DOHH2 (cell line): ENCODE measurements around the gene POT1.

Experiments used
- H3F3A ChIP-seq: fragments of 200-600 bp; sonication (generic), shearing (Covaris generic); 2 replicates; pipeline ENCODE4 v1.6.0; 2016; ENCODE audit warnings: antibody characterized with exemption, mild to moderate bottlenecking; ENCODE audit not compliant: control insufficient read depth, insufficient read depth
- H3K27ac ChIP-seq: fragments of 200-600 bp; sonication (generic); 2 replicates; pipeline ENCODE4 v1.5.1; 2014; ENCODE audit warnings: low read depth, mild to moderate bottlenecking, low read length, moderate library complexity
- H3K27me3 ChIP-seq: fragments of 200-600 bp; sonication (generic); 2 replicates; pipeline ENCODE4 v1.6.1; 2014; ENCODE audit warnings: mild to moderate bottlenecking, low read length, mixed read lengths; ENCODE audit not compliant: control insufficient read depth
- H3K36me3 ChIP-seq: fragments of 200-600 bp; sonication (generic); 2 replicates; pipeline ENCODE4 v1.6.1; 2014; ENCODE audit warnings: mild to moderate bottlenecking, low read length, moderate library complexity, mixed read lengths; ENCODE audit not compliant: control insufficient read depth
- H3K4me1 ChIP-seq: fragments of 200-600 bp; sonication (generic); 2 replicates; pipeline ENCODE4 v1.6.1; 2014; ENCODE audit warnings: mild to moderate bottlenecking, low read length, mixed read lengths; ENCODE audit not compliant: control insufficient read depth
- H3K4me2 ChIP-seq: fragments of 200-600 bp; sonication (generic); 2 replicates; pipeline ENCODE4 v1.6.0; 2014; ENCODE audit warnings: mild to moderate bottlenecking, low read length, moderate library complexity
- H3K4me3 ChIP-seq: fragments of 200-600 bp; sonication (generic); 2 replicates; pipeline ENCODE4 v1.5.1; 2014; ENCODE audit warnings: mild to moderate bottlenecking, low read length, mixed read lengths
- H3K79me2 ChIP-seq: fragments of 200-600 bp; sonication (generic); 2 replicates; pipeline ENCODE4 v1.6.1; 2014; ENCODE audit warnings: mild to moderate bottlenecking, low read length, mixed read lengths; ENCODE audit not compliant: control insufficient read depth
- H3K9me2 ChIP-seq: fragments of 200-600 bp; sonication (generic); replicated peaks from 2 replicates; pipeline ENCODE4 v1.6.1; 2014; ENCODE audit warnings: mild to moderate bottlenecking, low read length, mixed read lengths; ENCODE audit not compliant: control insufficient read depth
- H3K9me3 ChIP-seq: fragments of 200-600 bp; sonication (generic); 2 replicates; pipeline ENCODE4 v1.6.1; 2014; ENCODE audit warnings: antibody characterized with exemption, low read length, mixed read lengths; ENCODE audit not compliant: control insufficient read depth, insufficient read depth
- H4K20me1 ChIP-seq: fragments of 200-600 bp; sonication (generic); 2 replicates; pipeline ENCODE4 v1.6.0; 2014; ENCODE audit warnings: low read depth, mild to moderate bottlenecking, antibody characterized with exemption, low read length, moderate library complexity; ENCODE audit not compliant: control insufficient read depth, insufficient read depth
- EZH2phosphoT487 ChIP-seq: fragments of 200-600 bp; sonication (generic); IDR thresholded peaks from 2 replicates; pipeline ENCODE4 v1.6.1; 2017; ENCODE audit warnings: borderline replicate concordance, mild to moderate bottlenecking, antibody characterized with exemption, low read length, moderate library complexity, mixed read lengths
- TF ChIP-seq, protein P1 (sequence below): fragments of 200-600 bp; sonication (generic); IDR thresholded peaks from one replicate; pipeline ENCODE4 v1.5.1; 2014; ENCODE audit warnings: antibody characterized with exemption, mild to moderate bottlenecking, low read depth, low read length; ENCODE audit not compliant: poor library complexity, severe bottlenecking

Gene POT1

DNA sequence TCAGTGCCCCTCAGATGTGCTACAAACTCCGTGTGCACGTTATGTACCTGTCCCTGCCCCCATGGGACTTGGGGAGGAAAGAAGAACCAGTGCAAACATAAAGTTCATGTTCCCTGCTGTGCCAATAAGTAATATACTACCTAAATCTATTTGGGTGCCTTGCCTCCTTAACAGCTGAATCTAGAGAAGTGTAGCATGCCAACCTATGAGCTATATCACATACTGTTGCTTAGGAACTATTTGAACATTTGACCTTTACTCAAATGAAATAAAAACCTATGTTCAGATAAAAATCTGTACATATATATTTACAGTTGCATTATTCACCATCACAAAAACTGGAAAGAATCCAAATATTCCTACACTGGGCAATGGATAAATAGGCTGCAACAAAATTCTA lies 9.8 kb downstream of the POT1 start:
- H3K4me2 ChIP-seq = no peak overlapping the region
- no peak overlapping the region for H3K4me3 ChIP-seq
- H3K9me3 ChIP-seq = no peaks in the 10 kb centered on the region
- no peak overlapping the region for H3K27ac ChIP-seq
- H3K4me1 ChIP-seq = peaks cover 6% of the 10 kb centered on the region; the same call in 1 of the 2 replicates
- H3F3A ChIP-seq = no peaks in the 10 kb centered on the region
- H3K9me2 ChIP-seq = no peaks in the 10 kb centered on the region
- peaks cover 4% of the 10 kb centered on the region; the same call in 1 of the 2 replicates for H4K20me1 ChIP-seq
- no peak for TF ChIP-seq EZH2phosphoT487
- TF ChIP-seq, protein P1, sequence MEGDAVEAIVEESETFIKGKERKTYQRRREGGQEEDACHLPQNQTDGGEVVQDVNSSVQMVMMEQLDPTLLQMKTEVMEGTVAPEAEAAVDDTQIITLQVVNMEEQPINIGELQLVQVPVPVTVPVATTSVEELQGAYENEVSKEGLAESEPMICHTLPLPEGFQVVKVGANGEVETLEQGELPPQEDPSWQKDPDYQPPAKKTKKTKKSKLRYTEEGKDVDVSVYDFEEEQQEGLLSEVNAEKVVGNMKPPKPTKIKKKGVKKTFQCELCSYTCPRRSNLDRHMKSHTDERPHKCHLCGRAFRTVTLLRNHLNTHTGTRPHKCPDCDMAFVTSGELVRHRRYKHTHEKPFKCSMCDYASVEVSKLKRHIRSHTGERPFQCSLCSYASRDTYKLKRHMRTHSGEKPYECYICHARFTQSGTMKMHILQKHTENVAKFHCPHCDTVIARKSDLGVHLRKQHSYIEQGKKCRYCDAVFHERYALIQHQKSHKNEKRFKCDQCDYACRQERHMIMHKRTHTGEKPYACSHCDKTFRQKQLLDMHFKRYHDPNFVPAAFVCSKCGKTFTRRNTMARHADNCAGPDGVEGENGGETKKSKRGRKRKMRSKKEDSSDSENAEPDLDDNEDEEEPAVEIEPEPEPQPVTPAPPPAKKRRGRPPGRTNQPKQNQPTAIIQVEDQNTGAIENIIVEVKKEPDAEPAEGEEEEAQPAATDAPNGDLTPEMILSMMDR = no peak
- H3K36me3 ChIP-seq = peaks cover 41% of the 10 kb centered on the region
- H3K79me2 ChIP-seq = peaks cover 88% of the 10 kb centered on the region
- H3K27me3 ChIP-seq = no peaks in the 10 kb centered on the region

DNA sequence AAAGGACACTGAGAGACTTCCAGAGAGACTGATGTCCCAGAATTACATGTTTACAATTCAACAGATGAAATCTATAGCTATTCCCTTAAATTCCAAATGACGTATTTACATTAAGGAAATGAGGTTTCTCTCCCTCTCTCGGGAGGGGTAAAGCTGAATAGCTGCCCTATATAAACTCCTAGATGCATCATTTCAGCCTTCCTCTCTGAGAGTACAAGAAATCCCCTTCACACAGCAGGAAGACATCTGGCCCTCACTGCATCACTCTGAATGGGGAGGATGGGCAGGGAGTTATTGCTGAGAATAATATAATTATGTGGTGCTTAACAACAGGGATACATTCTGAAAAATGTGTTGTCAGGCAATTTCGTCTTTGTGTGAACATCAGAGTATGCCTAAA lies 11.0 kb downstream of the POT1 start:
- Histone ChIP-seq H3K9me3 (no peaks in the 10 kb centered on the region), H3K27ac (no peak overlapping the region), H3K4me1 (peaks cover 6% of the 10 kb centered on the region; the same call in 1 of the 2 replicates), H3F3A (no peaks in the 10 kb centered on the region), H4K20me1 (peaks cover 4% of the 10 kb centered on the region; the same call in 1 of the 2 replicates), H3K27me3 (no peaks in the 10 kb centered on the region), H3K36me3 (peaks cover 38% of the 10 kb centered on the region), H3K4me2 (no peak overlapping the region), H3K4me3 (no peak overlapping the region), H3K79me2 (peaks cover 76% of the 10 kb centered on the region), H3K9me2 (no peaks in the 10 kb centered on the region)
- TF ChIP-seq, protein P1 = no peak
- TF ChIP-seq EZH2phosphoT487 = no peak

DNA sequence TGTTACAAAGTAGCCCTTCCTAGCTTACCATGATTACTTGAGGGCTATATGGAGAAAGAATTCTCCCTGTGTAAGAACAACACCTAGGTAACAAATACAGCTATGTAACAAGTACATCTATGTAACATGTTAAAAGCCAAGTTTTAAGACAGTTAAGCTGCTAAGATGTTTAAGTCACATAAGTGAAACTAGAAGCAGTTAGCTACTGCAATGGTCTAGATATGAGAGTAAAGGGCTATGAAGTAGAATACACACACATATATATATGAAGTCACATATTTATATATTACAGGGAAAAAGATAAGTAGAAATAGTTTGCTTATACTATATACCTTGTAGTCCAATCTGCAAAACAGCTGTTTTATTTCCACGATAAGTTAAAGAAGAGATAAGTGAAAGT lies 14.4 kb downstream of the POT1 start:
- no peaks in the 10 kb centered on the region for H3K9me3 ChIP-seq
- no peak overlapping the region for H3K4me2 ChIP-seq
- H3F3A ChIP-seq = 0 out of 2 replicates have a peak, but pooled peaks cover 3% of the 10 kb centered on the region
- no peak overlapping the region for H3K4me3 ChIP-seq
- H3K36me3 ChIP-seq = peaks cover 46% of the 10 kb centered on the region
- TF ChIP-seq, protein P1 = no peak
- TF ChIP-seq EZH2phosphoT487 = no peak
- H3K4me1 ChIP-seq = no peaks in the 10 kb centered on the region
- H4K20me1 ChIP-seq = peaks cover 4% of the 10 kb centered on the region; the same call in 1 of the 2 replicates
- H3K79me2 ChIP-seq = peaks cover 42% of the 10 kb centered on the region
- H3K27me3 ChIP-seq = no peaks in the 10 kb centered on the region
- no peak overlapping the region for H3K27ac ChIP-seq
- H3K9me2 ChIP-seq = no peaks in the 10 kb centered on the region
